ENCODE results near the gene TEX11. TPM values are rescaled to one million over a fixed set of nuclear protein-coding genes. Genes with fewer than 3 reads are reported as not detected.

TEX11 gene
- total and polyA plus RNA-seq, 9 of the 15 experiments (the other 6 are each of a cell fraction or from before 2014, with no cell fraction given), result 0.27 to 1.1 (median 0.45) TPM

GRCh38 chrX:70554081-70554480 is 354.4 kb downstream of the TEX11 start (continued):
- TF ChIP-seq REST (IDR thresholded peaks at IDR 0.05; ENCODE audit: borderline replicate concordance) (peak; percentile 16; the same call in 1 of the 2 replicates), REST (CRISPR knock-in tag; IDR thresholded peaks at IDR 0.05; ENCODE audit: low read depth) (no peak), CCAR2 (IDR thresholded peaks at IDR 0.05; ENCODE audit: low read depth, low read length) (no peak), CEBPB (tag; IDR thresholded peaks at IDR 0.05) (peak; percentile 79), CREBBP (IDR thresholded peaks at IDR 0.05; ENCODE audit: low read depth, low read length) (no peak), ZNF197 (CRISPR knock-in tag; IDR thresholded peaks at IDR 0.05; ENCODE audit: low read depth) (no peak), ETS2 (tag; IDR thresholded peaks at IDR 0.05; ENCODE audit: borderline replicate concordance, poor library complexity, severe bottlenecking) (no peak), C11orf30 (IDR thresholded peaks at IDR 0.05; ENCODE audit: low read depth) (no peak), IRF1 (CRISPR knock-in tag; IDR thresholded peaks at IDR 0.05; ENCODE audit: borderline replicate concordance) (no peak)

Measured in K562 (cell line).